ENCODE data around the gene MUC4.

- TF ChIP-seq CTCF (IDR thresholded peaks at IDR 0.05) (no peak), EP300 (IDR thresholded peaks at IDR 0.05) (no peak)
These were observed 11.6 kb upstream of the MUC4 start for GRCh38 chr3:195823280-195823679.

All from stomach (tissue), 4 donors.